Retinal pigment epithelial cell (primary cell): ENCODE data around the gene EXOSC6.
"Not testable (repeated sequence)": the region's sequence is repeated elsewhere in the genome, so short reads cannot be mapped to it uniquely, and the experiment has no call there.

Experiments
- DNase-seq: peaks from one replicate; pipeline ENCODE4 v3.0.0-alpha.2; 2010; ENCODE audit warnings: low read depth
- H3K4me3 ChIP-seq: 2 replicates; pipeline ENCODE4 v1.5.1; 2011; ENCODE audit warnings: mild to moderate bottlenecking, low read length, control low read depth, moderate library complexity
- CTCF ChIP-seq: conservative IDR thresholded peaks from 2 replicates; pipeline ENCODE4 v1.5.1; 2011; ENCODE audit warnings: low read depth, low read length, control low read depth, inconsistent platforms

EXOSC6 gene

GRCh38 chr16:70289229-70290094 is 37.7 kb upstream of the EXOSC6 start, which contains the start of gene AARS1:
AARS1 (minus strand) TSS chr16:70289506; CDS start chr16:70282763, 6,743 bp downstream.
- TF ChIP-seq CTCF, result no peak
- peak; percentile 100 for DNase-seq
- H3K4me3 ChIP-seq, result peak within 1 kb of the TSS; percentile 82

GRCh38 chr16:70287304-70287971 is 35.7 kb upstream of the EXOSC6 start:
- not testable (repeated sequence) for H3K4me3 ChIP-seq, DNase-seq

- H3K4me3 ChIP-seq, result no peak overlapping the region
- no peak for TF ChIP-seq CTCF
- no peak for DNase-seq
Measured at GRCh38 chr16:70276392-70276791, 24.7 kb upstream of the EXOSC6 start.

- DNase-seq, result no peak
- H3K4me3 ChIP-seq, result no peak overlapping the region
- TF ChIP-seq CTCF, result no peak
Measured at GRCh38 chr16:70271696-70272095, 20.0 kb upstream of the EXOSC6 start.

GRCh38 chr16:70270176-70270575 is 18.4 kb upstream of the EXOSC6 start:
- H3K4me3 ChIP-seq, result no peak overlapping the region
- no peak for TF ChIP-seq CTCF
- no peak for DNase-seq

GRCh38 chr16:70269471-70269870 is 17.7 kb upstream of the EXOSC6 start:
- no peak overlapping the region for H3K4me3 ChIP-seq
- no peak for DNase-seq
- no peak for TF ChIP-seq CTCF

- DNase-seq, H3K4me3 ChIP-seq: not testable (repeated sequence)
Measured at GRCh38 chr16:70267922-70268321, 16.2 kb upstream of the EXOSC6 start.

- no peak overlapping the region for H3K4me3 ChIP-seq
- no peak for DNase-seq
- TF ChIP-seq CTCF, result peak; percentile 80
Measured at GRCh38 chr16:70267516-70267915, 15.8 kb upstream of the EXOSC6 start.

- H3K4me3 ChIP-seq, DNase-seq: not testable (repeated sequence)
Measured at GRCh38 chr16:70259903-70260302, 8.2 kb upstream of the EXOSC6 start.
